HepG2 (cell line): ENCODE data around the gene KIN. TPM values are rescaled to one million over a fixed set of nuclear protein-coding genes. Genes with fewer than 3 reads are reported as not detected.

ENCODE experiments used
- ATF4 ChIP-seq, 2 experiments: fragments of 450-650 bp in 1 of 2; sonication (generic) in 1 of 2; formaldehyde crosslinking; IDR thresholded peaks; 2 replicates each; pipeline versions ENCODE4 v1.5.0 to v1.8.0; 2020 to 2022; ENCODE audit warnings: mild to moderate bottlenecking in 1 of 2, missing genetic modification reagents in 1 of 2
- CBX1 ChIP-seq: IDR thresholded peaks from one replicate; pipeline ENCODE4 v1.6.1; 2016; ENCODE audit warnings: antibody characterized with exemption, low read depth
- ELF1 ChIP-seq: sonication (generic); formaldehyde crosslinking; IDR thresholded peaks from 2 replicates; pipeline ENCODE4 v1.4.0; 2020; ENCODE audit warnings: missing genetic modification reagents
- FOXM1 ChIP-seq: sonication (generic); formaldehyde crosslinking; IDR thresholded peaks from 2 replicates; pipeline ENCODE4 v1.5.0; 2020; ENCODE audit warnings: missing genetic modification reagents
- HMG20A ChIP-seq: IDR thresholded peaks from 2 replicates; pipeline ENCODE4 v1.6.1; 2016; ENCODE audit warnings: borderline replicate concordance
- HMGXB4 ChIP-seq, 2 experiments: sonication (generic) in 1 of 2; formaldehyde crosslinking in 1 of 2; IDR thresholded peaks; 2 replicates each; pipeline versions ENCODE4 v1.4.0 to v1.6.1; 2018 to 2020; ENCODE audit warnings: missing genetic modification reagents in 2 of 2, borderline replicate concordance in 1 of 2, low read depth in 1 of 2, mild to moderate bottlenecking in 1 of 2, missing biosample characterization in 1 of 2
- KAT2B ChIP-seq: fragments of 150-350 bp; IDR thresholded peaks from 2 replicates; pipeline ENCODE4 v1.6.1; 2014; ENCODE audit warnings: low read depth, low read length, borderline replicate concordance
- SMARCE1 ChIP-seq: fragments of 450-650 bp; IDR thresholded peaks from 2 replicates; pipeline ENCODE4 v1.6.1; 2017; ENCODE audit warnings: borderline replicate concordance
- SMC3 ChIP-seq: IDR thresholded peaks from 2 replicates; pipeline ENCODE4 v1.6.1; 2011; ENCODE audit warnings: low read length, improper control_type of control experiment
- ZFY ChIP-seq: sonication (generic); formaldehyde crosslinking; IDR thresholded peaks from 2 replicates; pipeline ENCODE4 v1.4.0; 2020; ENCODE audit warnings: missing genetic modification reagents
- ZHX1 ChIP-seq: sonication (generic); formaldehyde crosslinking; IDR thresholded peaks from 2 replicates; pipeline ENCODE4 v1.8.1; 2022; ENCODE audit warnings: low read depth, mild to moderate bottlenecking, missing genetic modification reagents
- ZNF280B ChIP-seq: sonication (generic); formaldehyde crosslinking; IDR thresholded peaks from 2 replicates; pipeline ENCODE4 v1.5.0; 2020; ENCODE audit warnings: missing genetic modification reagents, mild to moderate bottlenecking, borderline replicate concordance
- ZNF333 ChIP-seq: sonication (generic); formaldehyde crosslinking; IDR thresholded peaks from 2 replicates; pipeline ENCODE4 v1.4.0; 2020; ENCODE audit warnings: mild to moderate bottlenecking, missing genetic modification reagents, borderline replicate concordance
- ZNF383 ChIP-seq: sonication (generic); formaldehyde crosslinking; IDR thresholded peaks from 2 replicates; pipeline ENCODE4 v1.4.0; 2020; ENCODE audit warnings: missing genetic modification reagents, mild to moderate bottlenecking, borderline replicate concordance
- ZNF549 ChIP-seq: sonication (generic); formaldehyde crosslinking; IDR thresholded peaks from 2 replicates; pipeline ENCODE4 v1.5.0; 2020; ENCODE audit warnings: missing genetic modification reagents
- ZNF564 ChIP-seq: sonication (generic); formaldehyde crosslinking; IDR thresholded peaks from 2 replicates; pipeline ENCODE4 v1.8.1; 2023; ENCODE audit warnings: mild to moderate bottlenecking, missing genetic modification reagents
- ZNF790 ChIP-seq: sonication (generic); formaldehyde crosslinking; IDR thresholded peaks from 2 replicates; pipeline ENCODE4 v1.8.0; 2022; ENCODE audit warnings: missing genetic modification reagents, mild to moderate bottlenecking, borderline replicate concordance
- polyA plus RNA-seq, 8 experiments: library from polyadenylated mRNA; depleted of rRNA in 3 of 8; stranded (reverse) in 7 of 8; unstranded in 1 of 8; fragments of >200 nt; fragmentation: Illumina TruSeq in 4 of 8; extraction: Trizol in 4 of 8; gene quantifications; 2 replicates each; pipeline versions ENCODE4 v1.2.1 to v1.2.3, GENCODE V29; 2011 to 2016; ENCODE audit warnings: low read depth in 4 of 8, missing spikeins in 1 of 8, mixed read lengths in 1 of 8; ENCODE audit not compliant: insufficient read depth in 1 of 8
- total RNA-seq, 5 experiments: library from RNA; depleted of rRNA; stranded (reverse); fragments of >200 nt; fragmentation: Illumina TruSeq; extraction: Trizol; gene quantifications; 2 replicates each; pipeline ENCODE4 v1.2.3, GENCODE V29; 2016; ENCODE audit warnings: low read depth in 1 of 5
- TF ChIP-seq, protein P1 (sequence below): sonication (generic); formaldehyde crosslinking; IDR thresholded peaks from 2 replicates; pipeline ENCODE4 v1.4.0; 2020; ENCODE audit warnings: missing genetic modification reagents, borderline replicate concordance
- TF ChIP-seq, protein P2 (sequence below): sonication (generic); formaldehyde crosslinking; IDR thresholded peaks from 2 replicates; pipeline ENCODE4 v1.5.0; 2020; ENCODE audit warnings: mild to moderate bottlenecking, missing genetic modification reagents

Gene KIN
- total and polyA plus RNA-seq, 2 of the 13 experiments (the other 11 are each of a cell fraction or from before 2014, with no cell fraction given), result 4.9 to 23.2 TPM

GRCh38 chr10:7795605-7796004 is 7.8 kb upstream of the KIN start (continued):
- TF ChIP-seq HMGXB4 (CRISPR knock-in tag; IDR thresholded peaks at IDR 0.05; ENCODE audit: borderline replicate concordance in 1 of 2, low read depth in 1 of 2) (no peak), SMARCE1 (no peak), ZNF383 (no peak), ZNF790 (no peak), ELF1 (CRISPR knock-in tag) (no peak), ZFY (CRISPR knock-in tag) (no peak), ZNF333 (no peak), SMC3 (no peak), HMG20A (CRISPR knock-in tag) (no peak; the same call in 1 of the 2 replicates), ZNF549 (CRISPR knock-in tag) (no peak), FOXM1 (no peak), KAT2B (no peak), ATF4 (CRISPR knock-in tag; IDR thresholded peaks at IDR 0.05) (no peak), ZNF280B (CRISPR knock-in tag) (no peak), ZNF564 (CRISPR knock-in tag) (no peak), ZHX1 (CRISPR knock-in tag) (no peak), CBX1 (no peak)
- TF ChIP-seq, protein P1, sequence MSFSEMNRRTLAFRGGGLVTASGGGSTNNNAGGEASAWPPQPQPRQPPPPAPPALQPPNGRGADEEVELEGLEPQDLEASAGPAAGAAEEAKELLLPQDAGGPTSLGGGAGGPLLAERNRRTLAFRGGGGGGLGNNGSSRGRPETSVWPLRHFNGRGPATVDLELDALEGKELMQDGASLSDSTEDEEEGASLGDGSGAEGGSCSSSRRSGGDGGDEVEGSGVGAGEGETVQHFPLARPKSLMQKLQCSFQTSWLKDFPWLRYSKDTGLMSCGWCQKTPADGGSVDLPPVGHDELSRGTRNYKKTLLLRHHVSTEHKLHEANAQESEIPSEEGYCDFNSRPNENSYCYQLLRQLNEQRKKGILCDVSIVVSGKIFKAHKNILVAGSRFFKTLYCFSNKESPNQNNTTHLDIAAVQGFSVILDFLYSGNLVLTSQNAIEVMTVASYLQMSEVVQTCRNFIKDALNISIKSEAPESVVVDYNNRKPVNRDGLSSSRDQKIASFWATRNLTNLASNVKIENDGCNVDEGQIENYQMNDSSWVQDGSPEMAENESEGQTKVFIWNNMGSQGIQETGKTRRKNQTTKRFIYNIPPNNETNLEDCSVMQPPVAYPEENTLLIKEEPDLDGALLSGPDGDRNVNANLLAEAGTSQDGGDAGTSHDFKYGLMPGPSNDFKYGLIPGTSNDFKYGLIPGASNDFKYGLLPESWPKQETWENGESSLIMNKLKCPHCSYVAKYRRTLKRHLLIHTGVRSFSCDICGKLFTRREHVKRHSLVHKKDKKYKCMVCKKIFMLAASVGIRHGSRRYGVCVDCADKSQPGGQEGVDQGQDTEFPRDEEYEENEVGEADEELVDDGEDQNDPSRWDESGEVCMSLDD (CRISPR knock-in tag), result no peak
- TF ChIP-seq, protein P2, sequence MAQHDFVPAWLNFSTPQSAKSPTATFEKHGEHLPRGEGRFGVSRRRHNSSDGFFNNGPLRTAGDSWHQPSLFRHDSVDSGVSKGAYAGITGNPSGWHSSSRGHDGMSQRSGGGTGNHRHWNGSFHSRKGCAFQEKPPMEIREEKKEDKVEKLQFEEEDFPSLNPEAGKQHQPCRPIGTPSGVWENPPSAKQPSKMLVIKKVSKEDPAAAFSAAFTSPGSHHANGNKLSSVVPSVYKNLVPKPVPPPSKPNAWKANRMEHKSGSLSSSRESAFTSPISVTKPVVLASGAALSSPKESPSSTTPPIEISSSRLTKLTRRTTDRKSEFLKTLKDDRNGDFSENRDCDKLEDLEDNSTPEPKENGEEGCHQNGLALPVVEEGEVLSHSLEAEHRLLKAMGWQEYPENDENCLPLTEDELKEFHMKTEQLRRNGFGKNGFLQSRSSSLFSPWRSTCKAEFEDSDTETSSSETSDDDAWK, result no peak
